ENCODE measurements around the gene PRIMPOL. TPM values are rescaled to one million over a fixed set of nuclear protein-coding genes. Genes with fewer than 3 reads are reported as not detected.

The PRIMPOL gene
- total and polyA plus RNA-seq, 9 of the 15 experiments (the other 6 are each of a cell fraction or from before 2014, with no cell fraction given) = 11.0 to 32.0 (median 16.1) TPM

DNA sequence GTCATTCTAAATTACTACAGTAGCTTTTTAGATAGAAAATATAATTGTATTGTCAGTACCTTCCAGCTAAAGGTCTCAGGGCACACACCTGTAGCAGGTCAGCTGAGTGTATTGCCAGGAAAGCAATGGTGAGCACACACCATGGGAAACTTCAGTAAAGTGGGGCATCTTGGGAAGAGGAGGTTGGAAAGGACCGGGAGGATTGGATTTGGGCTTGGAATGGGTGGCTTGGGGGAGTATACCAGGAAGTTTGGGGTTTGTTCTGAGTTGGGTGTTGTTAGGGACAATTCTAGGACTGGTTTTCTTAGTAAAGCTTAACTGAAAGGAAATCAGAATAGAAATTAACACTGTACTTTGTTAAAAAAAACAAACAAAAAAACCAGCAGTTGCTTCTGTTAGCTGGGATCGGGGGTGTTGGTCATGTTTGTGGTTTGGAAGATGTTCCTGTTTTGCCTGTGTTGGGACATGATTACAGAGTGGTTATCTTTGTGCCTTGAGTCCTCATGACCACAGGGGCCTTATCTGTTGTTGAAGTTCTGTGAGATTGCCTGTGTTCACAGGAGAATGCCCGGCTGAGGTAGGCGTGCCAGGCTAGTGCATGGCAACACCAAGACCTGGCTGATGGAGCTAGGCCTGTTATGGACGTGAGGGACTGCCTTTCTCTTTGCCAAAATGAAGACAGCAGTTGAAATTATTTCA, 35.1 kb downstream of the PRIMPOL start (continued):
- TF ChIP-seq MNT (conservative IDR thresholded peaks at IDR 0.05) (peak; percentile 41 to 76; a peak in 3 of 4 replicates), L3MBTL2 (IDR thresholded peaks at IDR 0.05) (peak; percentile 43; the same call in 1 of the 2 replicates), BRD4 (IDR thresholded peaks at IDR 0.05) (no peak), DLX4 (CRISPR knock-in tag; IDR thresholded peaks at IDR 0.05) (no peak), GTF2A2 (tag; IDR thresholded peaks at IDR 0.05) (no peak), ARNT (IDR thresholded peaks at IDR 0.05) (peak; percentile 88 to 93; a peak in 3 of 4 replicates), TFAM (CRISPR knock-in tag; conservative IDR thresholded peaks at IDR 0.05) (no peak), CBFA2T2 (conservative IDR thresholded peaks at IDR 0.05) (peak; percentile 98), SRF (CRISPR knock-in tag; IDR thresholded peaks at IDR 0.05) (no peak), CBX3 (IDR thresholded peaks at IDR 0.05; ENCODE audit: borderline replicate concordance in 1 of 2, low read length in 2 of 2) (peak in 1 of 2 experiments; percentile 76; a peak in 2 of 3 replicates), MYBL2 (IDR thresholded peaks at IDR 0.05; ENCODE audit: low read depth) (no peak; the same call in 1 of the 2 replicates), MYBL2 (CRISPR knock-in tag; IDR thresholded peaks at IDR 0.05; ENCODE audit: borderline replicate concordance) (no peak), ZNF347 (CRISPR knock-in tag; IDR thresholded peaks at IDR 0.05; ENCODE audit: low read depth) (no peak), PHF20 (IDR thresholded peaks at IDR 0.05; ENCODE audit: partially characterized antibody) (peak; percentile 39), MTA1 (IDR thresholded peaks at IDR 0.05; ENCODE audit: borderline replicate concordance) (peak; percentile 93), ELF2 (CRISPR knock-in tag; IDR thresholded peaks at IDR 0.05) (no peak), RBM39 (optimal IDR thresholded peaks at IDR 0.05; ENCODE audit: low read depth, low read length) (no peak), SAFB (IDR thresholded peaks at IDR 0.05; ENCODE audit: borderline replicate concordance, low read depth, low read length) (no peak), SMAD2 (IDR thresholded peaks at IDR 0.05; ENCODE audit: low read depth, low read length) (no peak), PTRF (tag; IDR thresholded peaks at IDR 0.05) (no peak)
- TF ChIP-seq, protein P1, sequence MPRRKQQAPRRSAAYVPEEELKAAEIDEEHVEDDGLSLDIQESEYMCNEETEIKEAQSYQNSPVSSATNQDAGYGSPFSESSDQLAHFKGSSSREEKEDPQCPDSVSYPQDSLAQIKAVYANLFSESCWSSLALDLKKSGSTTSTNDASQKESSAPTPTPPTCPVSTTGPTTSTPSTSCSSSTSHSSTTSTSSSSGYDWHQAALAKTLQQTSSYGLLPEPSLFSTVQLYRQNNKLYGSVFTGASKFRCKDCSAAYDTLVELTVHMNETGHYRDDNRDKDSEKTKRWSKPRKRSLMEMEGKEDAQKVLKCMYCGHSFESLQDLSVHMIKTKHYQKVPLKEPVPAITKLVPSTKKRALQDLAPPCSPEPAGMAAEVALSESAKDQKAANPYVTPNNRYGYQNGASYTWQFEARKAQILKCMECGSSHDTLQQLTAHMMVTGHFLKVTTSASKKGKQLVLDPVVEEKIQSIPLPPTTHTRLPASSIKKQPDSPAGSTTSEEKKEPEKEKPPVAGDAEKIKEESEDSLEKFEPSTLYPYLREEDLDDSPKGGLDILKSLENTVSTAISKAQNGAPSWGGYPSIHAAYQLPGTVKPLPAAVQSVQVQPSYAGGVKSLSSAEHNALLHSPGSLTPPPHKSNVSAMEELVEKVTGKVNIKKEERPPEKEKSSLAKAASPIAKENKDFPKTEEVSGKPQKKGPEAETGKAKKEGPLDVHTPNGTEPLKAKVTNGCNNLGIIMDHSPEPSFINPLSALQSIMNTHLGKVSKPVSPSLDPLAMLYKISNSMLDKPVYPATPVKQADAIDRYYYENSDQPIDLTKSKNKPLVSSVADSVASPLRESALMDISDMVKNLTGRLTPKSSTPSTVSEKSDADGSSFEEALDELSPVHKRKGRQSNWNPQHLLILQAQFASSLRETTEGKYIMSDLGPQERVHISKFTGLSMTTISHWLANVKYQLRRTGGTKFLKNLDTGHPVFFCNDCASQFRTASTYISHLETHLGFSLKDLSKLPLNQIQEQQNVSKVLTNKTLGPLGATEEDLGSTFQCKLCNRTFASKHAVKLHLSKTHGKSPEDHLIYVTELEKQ (CRISPR knock-in tag; IDR thresholded peaks at IDR 0.05) = no peak
- TF ChIP-seq, protein P2, sequence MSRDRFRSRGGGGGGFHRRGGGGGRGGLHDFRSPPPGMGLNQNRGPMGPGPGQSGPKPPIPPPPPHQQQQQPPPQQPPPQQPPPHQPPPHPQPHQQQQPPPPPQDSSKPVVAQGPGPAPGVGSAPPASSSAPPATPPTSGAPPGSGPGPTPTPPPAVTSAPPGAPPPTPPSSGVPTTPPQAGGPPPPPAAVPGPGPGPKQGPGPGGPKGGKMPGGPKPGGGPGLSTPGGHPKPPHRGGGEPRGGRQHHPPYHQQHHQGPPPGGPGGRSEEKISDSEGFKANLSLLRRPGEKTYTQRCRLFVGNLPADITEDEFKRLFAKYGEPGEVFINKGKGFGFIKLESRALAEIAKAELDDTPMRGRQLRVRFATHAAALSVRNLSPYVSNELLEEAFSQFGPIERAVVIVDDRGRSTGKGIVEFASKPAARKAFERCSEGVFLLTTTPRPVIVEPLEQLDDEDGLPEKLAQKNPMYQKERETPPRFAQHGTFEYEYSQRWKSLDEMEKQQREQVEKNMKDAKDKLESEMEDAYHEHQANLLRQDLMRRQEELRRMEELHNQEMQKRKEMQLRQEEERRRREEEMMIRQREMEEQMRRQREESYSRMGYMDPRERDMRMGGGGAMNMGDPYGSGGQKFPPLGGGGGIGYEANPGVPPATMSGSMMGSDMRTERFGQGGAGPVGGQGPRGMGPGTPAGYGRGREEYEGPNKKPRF (IDR thresholded peaks at IDR 0.05; ENCODE audit: low read depth, low read length) = no peak

Measured in K562 (cell line).